SK-N-SH treated with all-trans-retinoic acid at 6 μM for 48 hours (cell line): ENCODE data around the gene HSPB6.

Source experiments
- ATAC-seq: fragments of 200-7000 bp; cut with Tn5 transposase; 3 replicates; pipeline ENCODE4 v1.9.1; 2020; ENCODE audit warnings: mild to moderate bottlenecking, moderate library complexity
- ARNTL ChIP-seq: fragments of 450-650 bp; formaldehyde crosslinking; IDR thresholded peaks from 2 replicates; pipeline ENCODE4 v1.5.0; 2020; ENCODE audit warnings: low read depth, mild to moderate bottlenecking, moderate library complexity, borderline replicate concordance
- CREB5 ChIP-seq: fragments of 250-450 bp; sonication (Bioruptor Pico); IDR thresholded peaks from 2 replicates; pipeline ENCODE4 v1.5.1; 2020; ENCODE audit warnings: low read depth, mild to moderate bottlenecking, moderate library complexity
- CSRNP3 ChIP-seq: fragments of 250-450 bp; sonication (Bioruptor Pico); IDR thresholded peaks from 2 replicates; pipeline ENCODE4 v1.5.1; 2021; ENCODE audit warnings: mild to moderate bottlenecking, moderate library complexity
- ESRRG ChIP-seq: fragments of 250-450 bp; sonication (Bioruptor Pico); IDR thresholded peaks from 2 replicates; pipeline ENCODE4 v1.6.1; 2021; ENCODE audit warnings: mild to moderate bottlenecking
- GLIS3 ChIP-seq: fragments of 250-450 bp; sonication (Bioruptor Pico); IDR thresholded peaks from 2 replicates; pipeline ENCODE4 v1.5.0; 2020; ENCODE audit warnings: mild to moderate bottlenecking, moderate library complexity
- ISL1 ChIP-seq: fragments of 250-450 bp; sonication (Bioruptor Pico); IDR thresholded peaks from 2 replicates; pipeline ENCODE4 v2.1.2; 2022; ENCODE audit warnings: mild to moderate bottlenecking, moderate library complexity
- OSR1 ChIP-seq: fragments of 250-450 bp; sonication (Bioruptor Pico); IDR thresholded peaks from 2 replicates; pipeline ENCODE4 v1.8.0; 2022; ENCODE audit warnings: moderate library complexity, mild to moderate bottlenecking, inconsistent platforms
- PATZ1 ChIP-seq: fragments of 250-450 bp; sonication (Bioruptor Pico); IDR thresholded peaks from 2 replicates; pipeline ENCODE4 v1.8.0; 2020; ENCODE audit warnings: mild to moderate bottlenecking, moderate library complexity, borderline replicate concordance
- POU6F1 ChIP-seq: fragments of 250-450 bp; sonication (Bioruptor Pico); IDR thresholded peaks from 2 replicates; pipeline ENCODE4 v1.8.0; 2021; ENCODE audit warnings: low read depth, mild to moderate bottlenecking, moderate library complexity, borderline replicate concordance
- PPARA ChIP-seq: fragments of 250-450 bp; sonication (Bioruptor Pico); IDR thresholded peaks from 2 replicates; pipeline ENCODE4 v1.5.0; 2020; ENCODE audit warnings: mild to moderate bottlenecking, borderline replicate concordance
- RARB ChIP-seq: fragments of 250-450 bp; sonication (Bioruptor Pico); IDR thresholded peaks from 2 replicates; pipeline ENCODE4 v1.8.0; 2021; ENCODE audit warnings: mild to moderate bottlenecking, moderate library complexity
- SNAI2 ChIP-seq: fragments of 250-450 bp; sonication (Bioruptor Pico); IDR thresholded peaks from 2 replicates; pipeline ENCODE4 v1.5.0; 2020; ENCODE audit warnings: mild to moderate bottlenecking, moderate library complexity
- TCF4 ChIP-seq: fragments of 250-450 bp; sonication (Bioruptor Pico); IDR thresholded peaks from 2 replicates; pipeline ENCODE4 v1.8.0; 2021; ENCODE audit warnings: mild to moderate bottlenecking, moderate library complexity, borderline replicate concordance
- ZFP3 ChIP-seq: fragments of 250-450 bp; sonication (Bioruptor Pico); IDR thresholded peaks from 2 replicates; pipeline ENCODE4 v1.5.0; 2020; ENCODE audit warnings: mild to moderate bottlenecking, moderate library complexity
- ZFP30 ChIP-seq: fragments of 450-650 bp; formaldehyde crosslinking; IDR thresholded peaks from 2 replicates; pipeline ENCODE4 v1.5.0; 2022; ENCODE audit warnings: mild to moderate bottlenecking, moderate library complexity
- ZNF70 ChIP-seq: fragments of 450-650 bp; formaldehyde crosslinking; IDR thresholded peaks from 2 replicates; pipeline ENCODE4 v1.5.0; 2020; ENCODE audit warnings: mild to moderate bottlenecking, moderate library complexity
- ZNF8 ChIP-seq: fragments of 450-650 bp; formaldehyde crosslinking; IDR thresholded peaks from 2 replicates; pipeline ENCODE4 v1.5.0; 2020; ENCODE audit warnings: mild to moderate bottlenecking, moderate library complexity

The HSPB6 gene

GRCh38 chr19:35752746-35753350 is 4.0 kb downstream of the HSPB6 start (continued):
- no peak for TF ChIP-seq PATZ1
- TF ChIP-seq, all 23 proteins: peak for 0

- ATAC-seq = no peak
Observed at GRCh38 chr19:35751839-35752745, 4.7 kb downstream of the HSPB6 start.

GRCh38 chr19:35750167-35750566 is 6.7 kb downstream of the HSPB6 start:
- no peak for ATAC-seq
- TF ChIP-seq GLIS3 (no peak), POU6F1 (CRISPR knock-in tag) (no peak), ARNTL (no peak), ZNF8 (no peak), ISL1 (no peak), CSRNP3 (no peak), PATZ1 (no peak), SNAI2 (no peak), ESRRG (CRISPR knock-in tag) (no peak), ZNF70 (no peak), ZFP30 (CRISPR knock-in tag) (no peak), TCF4 (CRISPR knock-in tag) (no peak), OSR1 (CRISPR knock-in tag) (no peak)

More at GRCh38 chr19:35751839-35752745, 4.7 kb downstream of the HSPB6 start:
- TF ChIP-seq RARB (CRISPR knock-in tag) = no peak
- no peak for TF ChIP-seq PATZ1
- TF ChIP-seq GLIS3 = no peak
- TF ChIP-seq PPARA (CRISPR knock-in tag) = no peak
- TF ChIP-seq ZFP30 (CRISPR knock-in tag) = no peak
- no peak for TF ChIP-seq ZFP3 (CRISPR knock-in tag)
- TF ChIP-seq CSRNP3 = no peak
- no peak for TF ChIP-seq ESRRG (CRISPR knock-in tag)
- TF ChIP-seq CREB5 (CRISPR knock-in tag) = no peak
- TF ChIP-seq TCF4 (CRISPR knock-in tag) = no peak
- no peak for TF ChIP-seq ZNF8
